Tibial nerve (tissue), 3 donors: ENCODE data around the gene HLA-DPB1.

Experiments used
- CTCF ChIP-seq, 5 experiments: fragments of 200-600 bp in 3 of 5; fragments of 450-650 bp in 2 of 5; sonication (generic) in 3 of 5; IDR thresholded peaks; one replicate each; pipeline ENCODE4 v1.5.1; 2016 to 2019; ENCODE audit warnings: antibody characterized with exemption in 5 of 5, mild to moderate bottlenecking in 3 of 5, moderate library complexity in 2 of 5
- POLR2A ChIP-seq, 2 donors: fragments of 450-650 bp; IDR thresholded peaks; one replicate each; pipeline ENCODE4 v1.6.1; 2017; ENCODE audit warnings: antibody characterized with exemption in 2 of 2, mild to moderate bottlenecking in 2 of 2, moderate library complexity in 2 of 2

- no peak for TF ChIP-seq POLR2A (IDR thresholded peaks at IDR 0.05)
- no peak for TF ChIP-seq CTCF (IDR thresholded peaks at IDR 0.05)
Observed at GRCh38 chr6:33050014-33050810, 25.6 kb upstream of the HLA-DPB1 start.
